NCI-H2107 treated with DMSO at 0.1 percent for 48 hours (cell line): ENCODE measurements around the gene USP15.

Experiments used
- DNase-seq: peaks from one replicate; lab custom pipeline; 2025; ENCODE audit not compliant: unreplicated experiment; lab: John Stamatoyannopoulos, UW

Gene USP15

DNA sequence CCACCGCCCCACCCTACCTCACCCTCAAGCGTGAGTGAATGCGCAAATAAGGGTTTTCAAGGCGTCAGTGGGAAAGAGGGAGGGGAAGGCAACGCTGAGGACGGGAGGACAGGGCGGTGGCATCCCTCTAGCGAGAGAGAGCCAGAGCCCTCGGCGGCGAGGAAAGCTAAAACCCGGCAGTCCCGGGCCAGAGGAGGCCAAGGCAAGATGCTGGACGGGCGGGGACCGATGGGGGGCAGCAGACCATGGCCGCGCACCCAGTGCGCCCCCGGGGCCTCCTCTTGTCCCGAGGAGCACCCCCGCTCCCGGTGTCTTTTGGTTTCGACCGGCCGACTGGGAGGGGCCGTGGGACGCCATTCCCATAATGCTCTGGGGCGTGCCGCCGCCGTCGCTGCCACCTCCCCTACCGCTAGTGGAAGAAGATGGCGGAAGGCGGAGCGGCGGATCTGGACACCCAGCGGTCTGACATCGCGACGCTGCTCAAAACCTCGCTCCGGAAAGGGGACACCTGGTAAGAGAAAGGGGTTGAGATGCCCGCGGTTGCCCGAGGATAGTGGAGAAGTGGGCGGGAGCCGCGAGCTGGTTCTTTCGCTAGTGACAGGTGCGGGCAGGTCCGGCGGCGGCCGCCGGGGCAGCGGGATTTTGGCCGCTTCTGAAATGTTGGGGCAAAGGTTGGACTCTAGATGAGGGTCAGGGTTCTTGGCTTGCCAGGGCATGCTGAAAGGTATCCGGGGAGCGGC is at the start of gene USP15:
Gene USP15 (plus strand): TSS at position 412 of the 740 bp plus-strand sequence. CDS start 11 bp downstream, at position 423.
- DNase-seq, result peak; percentile 85

GRCh38 chr12:62210422-62210821 is 49.8 kb upstream of the USP15 start:
- peak; percentile 7 for DNase-seq

DNA sequence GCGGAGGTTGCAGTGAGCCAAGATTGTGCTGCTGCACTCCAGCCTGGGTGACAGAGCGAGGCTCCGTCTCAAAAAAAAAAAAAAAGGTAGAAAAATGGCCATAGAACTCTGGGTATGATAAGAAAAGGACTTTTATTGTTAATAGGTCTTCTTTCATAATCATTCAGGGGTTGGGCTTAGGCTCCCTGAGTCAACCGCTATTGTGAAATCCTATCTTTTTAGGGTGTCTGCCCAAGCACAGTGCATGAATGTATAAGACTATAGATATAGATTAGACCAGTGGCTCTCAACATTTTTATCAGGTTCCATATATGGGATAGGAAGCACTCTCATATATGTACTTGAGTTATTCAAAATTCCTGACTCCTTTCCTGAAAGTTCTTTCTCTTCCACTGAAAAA is 48.7 kb upstream of the USP15 start:
- no peak for DNase-seq

GRCh38 chr12:62214846-62215245 is 45.4 kb upstream of the USP15 start:
- no peak for DNase-seq

DNA sequence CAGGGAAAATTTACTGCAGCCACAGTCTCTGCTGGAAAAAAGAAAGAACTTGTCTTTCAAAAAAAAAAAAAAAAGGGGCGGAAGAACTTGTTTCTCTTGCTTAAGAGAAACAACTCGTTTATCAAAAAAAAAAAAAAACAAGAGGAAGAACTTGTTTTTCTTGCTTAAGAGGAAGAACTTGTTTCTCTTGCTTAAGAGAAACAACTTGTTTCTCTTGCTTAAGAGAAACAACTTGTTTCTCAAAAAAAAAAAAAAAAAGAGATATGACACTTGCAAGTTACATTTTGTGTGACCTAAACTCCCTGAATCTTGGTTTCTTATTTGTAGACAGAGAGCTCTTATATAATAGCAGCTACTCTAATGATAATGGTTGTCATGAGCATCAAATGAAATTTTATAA is 44.7 kb upstream of the USP15 start:
- no peak for DNase-seq

- DNase-seq, result no peak
These were observed 42.6 kb upstream of the USP15 start for GRCh38 chr12:62217466-62218194.

DNA sequence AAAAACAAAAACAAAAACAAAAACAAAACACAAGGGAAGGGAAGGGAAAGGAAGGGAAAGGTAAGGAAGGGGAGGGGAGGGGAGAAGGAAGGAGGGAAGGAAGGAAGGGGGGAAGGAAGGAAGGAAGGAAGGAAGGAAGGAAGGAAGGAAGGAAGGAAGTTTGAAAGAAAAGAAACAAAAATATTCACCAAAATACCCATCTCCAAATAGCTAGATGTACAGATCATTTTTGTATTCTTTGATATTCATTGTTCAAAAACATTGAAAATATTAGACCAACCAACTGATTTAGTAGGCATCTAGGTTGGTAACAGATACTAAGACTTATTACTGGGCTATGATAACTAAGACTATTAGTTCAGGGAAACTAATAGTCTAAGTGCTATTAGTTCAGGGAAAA is 39.1 kb upstream of the USP15 start:
- DNase-seq, result no peak

- no peak for DNase-seq
These were observed 35.6 kb upstream of the USP15 start for GRCh38 chr12:62224601-62225000.

DNA sequence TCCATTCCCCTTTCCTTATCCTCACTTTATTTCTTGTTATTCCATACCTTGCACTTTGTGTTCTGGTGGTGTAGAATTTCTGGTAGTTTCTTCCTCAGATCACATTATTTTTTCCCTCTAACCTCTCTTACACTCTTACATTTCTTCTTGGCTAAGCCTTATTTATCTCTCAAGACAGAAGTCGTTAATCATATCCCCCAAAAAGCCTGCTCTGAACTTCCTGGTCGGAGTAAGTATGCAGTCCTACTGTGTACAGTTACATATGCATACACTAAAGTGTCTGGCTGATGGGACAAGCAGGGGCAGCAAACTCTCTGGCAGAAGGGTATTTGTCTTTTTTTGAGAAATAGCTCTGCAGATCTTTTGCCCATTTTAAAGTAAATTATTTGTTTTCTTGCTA is 33.1 kb upstream of the USP15 start:
- DNase-seq, result no peak

GRCh38 chr12:62230652-62231051 is 29.6 kb upstream of the USP15 start:
- no peak for DNase-seq

DNA sequence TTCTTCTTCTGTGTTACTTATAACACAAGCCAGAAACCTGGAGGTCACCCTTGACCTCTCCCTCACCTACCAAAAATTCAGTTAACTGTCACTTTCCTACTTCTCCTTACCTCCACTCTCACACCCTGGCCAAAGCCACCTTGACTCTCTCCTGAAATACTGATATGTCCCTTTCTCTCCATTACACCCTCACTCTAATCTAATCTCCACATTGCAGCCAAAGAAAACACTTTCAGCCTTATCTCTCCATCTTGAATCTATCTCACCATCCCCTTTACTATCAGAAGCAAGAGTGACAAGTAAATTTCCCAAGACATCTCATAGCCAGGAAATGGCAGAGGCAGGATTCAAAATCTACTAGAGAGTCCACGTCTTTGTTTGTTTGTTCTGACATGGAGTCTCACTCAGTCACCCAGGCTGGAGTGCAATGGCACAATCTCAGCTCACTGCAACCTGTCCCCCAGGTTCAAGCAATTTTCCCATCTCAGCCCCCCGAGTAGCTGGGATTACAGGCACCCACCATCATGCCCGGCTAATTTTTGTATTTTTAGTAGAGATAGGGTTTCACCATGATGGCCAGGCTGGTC is 28.0 kb upstream of the USP15 start:
- no peak for DNase-seq

DNA sequence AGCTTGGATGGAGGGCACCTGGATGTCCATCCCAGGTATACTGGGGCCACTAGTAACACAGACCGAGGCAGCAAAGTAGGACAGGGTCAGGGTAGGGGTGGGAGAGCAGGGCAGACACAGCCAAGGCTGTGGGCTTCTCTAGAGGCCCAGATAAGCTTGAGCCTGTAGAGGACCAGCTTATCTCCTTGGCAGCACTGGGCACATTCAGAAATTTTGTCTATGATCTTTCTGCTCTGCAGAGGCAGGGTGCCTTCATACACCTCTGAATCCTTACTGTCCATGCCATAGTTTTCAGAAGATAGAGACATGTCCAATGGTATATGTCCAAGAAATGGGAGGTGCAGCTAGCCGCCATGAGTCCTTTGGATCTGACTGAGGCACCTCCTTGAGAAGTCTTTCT is 26.4 kb upstream of the USP15 start:
- DNase-seq, result no peak

- no peak for DNase-seq
These were observed 20.6 kb upstream of the USP15 start for GRCh38 chr12:62239571-62239970.

DNA sequence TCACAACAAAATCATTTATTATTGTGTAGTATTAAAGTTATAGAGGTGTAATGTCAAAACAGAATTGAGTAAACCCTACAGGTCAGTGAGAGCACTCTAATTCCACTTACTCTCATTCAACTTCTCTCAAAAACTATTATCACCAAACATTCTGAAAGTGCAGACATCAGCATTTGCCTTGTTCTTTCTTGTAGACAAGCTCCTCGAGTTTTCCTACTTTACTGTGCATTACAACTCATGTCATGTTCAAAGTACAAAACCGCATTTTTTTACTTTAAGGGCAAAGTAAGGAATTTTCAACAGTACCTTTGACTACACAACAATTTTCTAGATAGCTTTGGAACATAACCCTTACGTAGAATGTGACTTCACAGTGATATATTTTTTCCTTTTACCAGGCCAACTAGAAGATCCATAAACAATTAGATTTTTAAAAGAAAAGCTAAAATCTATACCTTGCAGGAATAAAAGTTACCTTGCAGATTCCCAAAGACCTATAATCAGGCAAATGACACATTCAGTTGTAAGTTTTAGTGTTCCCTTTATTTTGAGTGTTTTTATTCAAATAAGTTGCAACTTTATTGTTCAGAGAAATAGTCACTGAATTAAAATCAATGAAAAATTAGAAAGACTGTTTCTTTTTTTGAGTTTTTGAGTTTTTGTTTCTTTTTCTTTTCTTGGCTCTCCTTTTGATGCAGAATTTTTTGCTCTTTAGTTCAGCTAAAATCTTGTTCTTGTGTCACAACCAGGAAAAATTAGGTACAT is 12.7 kb upstream of the USP15 start:
- no peak for DNase-seq

DNA sequence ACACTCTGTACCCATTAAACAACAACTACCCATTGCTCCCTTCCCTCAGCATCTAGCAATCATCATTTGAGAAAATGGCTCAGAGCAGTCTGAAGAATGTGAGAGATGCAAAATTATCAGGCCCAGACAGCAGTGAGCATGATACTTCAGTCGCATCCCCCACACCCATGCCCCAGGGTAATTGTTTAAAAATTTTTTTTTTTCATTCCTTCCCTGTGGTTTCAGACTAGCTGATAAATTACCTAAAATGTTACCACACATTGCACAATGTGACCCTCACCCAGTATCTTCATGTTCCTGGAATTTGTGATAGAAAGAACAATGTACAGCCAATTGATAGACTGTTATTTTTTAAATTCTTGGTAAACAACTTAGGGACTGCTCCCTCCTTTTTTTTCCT is 11.3 kb upstream of the USP15 start:
- no peak for DNase-seq

- no peak for DNase-seq
These were observed 10.8 kb upstream of the USP15 start for GRCh38 chr12:62249419-62249818.

GRCh38 chr12:62250671-62251608 is 9.3 kb upstream of the USP15 start:
- no peak for DNase-seq

DNA sequence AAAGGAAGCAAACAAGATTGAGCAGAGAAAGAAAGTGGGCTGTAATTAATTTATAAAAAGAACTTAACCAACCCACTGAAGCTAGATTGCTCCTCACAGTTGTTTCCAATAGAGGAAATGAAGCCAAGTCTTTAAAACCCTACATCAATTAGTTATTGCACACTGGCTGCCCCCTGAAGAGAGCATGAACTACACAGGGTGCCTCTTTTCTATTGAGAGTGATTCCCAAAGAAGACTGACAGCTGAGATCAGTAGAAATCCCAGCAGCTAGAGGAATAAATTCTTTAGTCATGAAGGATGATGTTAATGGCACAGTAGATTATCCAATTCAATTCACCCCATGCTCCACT is 8.6 kb upstream of the USP15 start:
- DNase-seq, result no peak

DNA sequence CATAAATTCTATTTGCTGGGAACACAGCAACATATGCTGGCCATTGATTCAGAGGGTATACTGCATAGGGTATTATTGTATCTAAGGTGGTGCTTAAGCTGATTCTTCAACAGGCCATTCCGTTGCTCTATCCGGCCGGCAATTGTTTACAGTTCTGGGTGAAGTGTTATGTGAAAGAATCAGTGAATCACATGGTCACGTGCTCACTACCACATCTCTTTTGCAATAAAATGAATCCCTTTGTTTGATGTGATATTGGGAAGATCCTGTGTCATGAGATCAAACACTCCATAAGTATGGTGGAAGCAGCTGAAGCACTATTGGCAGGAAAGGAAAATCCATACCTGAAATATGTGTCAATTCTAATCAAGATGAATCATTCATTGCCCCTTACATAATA is 7.6 kb upstream of the USP15 start:
- DNase-seq, result no peak

DNA sequence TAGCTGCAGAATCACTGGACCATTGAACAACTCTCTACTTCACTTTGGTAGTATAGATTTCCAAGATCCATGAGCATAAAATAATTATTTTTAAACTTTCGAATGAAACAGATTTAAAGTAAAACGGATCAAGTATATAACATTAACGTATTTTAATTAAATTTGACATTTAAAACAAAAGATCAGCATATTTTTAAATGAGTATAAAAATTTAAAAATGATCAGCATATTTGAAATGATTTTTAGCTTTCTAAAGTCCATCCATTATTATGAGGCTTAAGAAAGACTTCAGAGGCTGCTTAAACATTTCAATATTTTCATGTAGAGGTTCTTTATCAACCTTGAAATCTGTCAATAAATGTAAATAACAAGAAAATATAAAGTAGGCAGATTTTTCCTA is 5.2 kb upstream of the USP15 start:
- DNase-seq, result no peak
